BE2C (cell line): ENCODE results near the gene DHFR2.

Experiments
- DNase-seq: peaks from one replicate; pipeline ENCODE4 v3.0.0-alpha.2; 2020
- H3K27me3 ChIP-seq: fragments of 250-450 bp; sonication (Bioruptor Pico); 2 replicates; pipeline ENCODE4 v1.5.1; 2020; ENCODE audit warnings: mild to moderate bottlenecking
- H3K36me3 ChIP-seq: fragments of 250-450 bp; sonication (Bioruptor Pico); 2 replicates; pipeline ENCODE4 v1.5.1; 2020; ENCODE audit warnings: mild to moderate bottlenecking
- H3K4me1 ChIP-seq: fragments of 250-450 bp; sonication (Bioruptor Pico); 2 replicates; pipeline ENCODE4 v1.5.1; 2020
- H3K4me3 ChIP-seq: 2 replicates; pipeline ENCODE4 v1.5.1; 2011; ENCODE audit warnings: low read depth, low read length
- H3K9me3 ChIP-seq: fragments of 250-450 bp; sonication (Bioruptor Pico); 2 replicates; pipeline ENCODE4 v1.5.1; 2020
- CTCF ChIP-seq: IDR thresholded peaks from 2 replicates; pipeline ENCODE4 v1.5.1; 2012; ENCODE audit warnings: mild to moderate bottlenecking, low read depth, low read length

Gene DHFR2

GRCh38 chr3:94043285-94043684 is 19.4 kb downstream of the DHFR2 start:
- TF ChIP-seq CTCF: no peak
- Histone ChIP-seq H3K4me1 (no peaks in the 10 kb centered on the region), H3K27me3 (no peaks in the 10 kb centered on the region), H3K9me3 (no peaks in the 10 kb centered on the region), H3K36me3 (no peaks in the 10 kb centered on the region), H3K4me3 (no peak overlapping the region)
- DNase-seq: no peak

GRCh38 chr3:94036909-94037507 is 25.7 kb downstream of the DHFR2 start:
- Histone ChIP-seq H3K36me3 (no peaks in the 10 kb centered on the region; the same call in 1 of the 2 replicates), H3K9me3 (no peaks in the 10 kb centered on the region), H3K4me3 (no peak overlapping the region), H3K4me1 (no peaks in the 10 kb centered on the region), H3K27me3 (no peaks in the 10 kb centered on the region)
- peak; percentile 15 for DNase-seq
- peak; percentile 74 for TF ChIP-seq CTCF

- no peak for TF ChIP-seq CTCF
- Histone ChIP-seq H3K9me3 (no peaks in the 10 kb centered on the region), H3K4me3 (no peak within 1 kb of the TSS), H3K27me3 (no peaks in the 10 kb centered on the region), H3K4me1 (no peaks in the 10 kb centered on the region), H3K36me3 (no peaks in the 10 kb centered on the region)
- DNase-seq: no peak
Observed at GRCh38 chr3:94028093-94028837, 34.5 kb downstream of the DHFR2 start, which contains the start of gene STX19. Gene STX19, minus strand, starts transcription at chr3:94028597. Its CDS starts 13,328 bp downstream, at chr3:94015269.

GRCh38 chr3:94026623-94027022 is 36.1 kb downstream of the DHFR2 start:
- no peaks in the 10 kb centered on the region for H3K4me1 ChIP-seq
- no peaks in the 10 kb centered on the region for H3K9me3 ChIP-seq
- no peak for TF ChIP-seq CTCF
- no peak overlapping the region for H3K4me3 ChIP-seq
- H3K27me3 ChIP-seq: no peaks in the 10 kb centered on the region
- no peaks in the 10 kb centered on the region for H3K36me3 ChIP-seq
- DNase-seq: no peak

GRCh38 chr3:94024385-94024784 is 38.3 kb downstream of the DHFR2 start:
- H3K9me3 ChIP-seq: no peaks in the 10 kb centered on the region
- H3K27me3 ChIP-seq: no peaks in the 10 kb centered on the region
- no peaks in the 10 kb centered on the region for H3K36me3 ChIP-seq
- TF ChIP-seq CTCF: no peak
- H3K4me1 ChIP-seq: no peaks in the 10 kb centered on the region
- no peak overlapping the region for H3K4me3 ChIP-seq
- DNase-seq: no peak

- Histone ChIP-seq H3K9me3 (no peaks in the 10 kb centered on the region), H3K4me3 (no peak overlapping the region), H3K4me1 (no peaks in the 10 kb centered on the region; the same call in 1 of the 2 replicates), H3K27me3 (no peaks in the 10 kb centered on the region), H3K36me3 (no peaks in the 10 kb centered on the region)
- TF ChIP-seq CTCF: no peak
- DNase-seq: no peak
Observed at GRCh38 chr3:94020293-94020692, 42.4 kb downstream of the DHFR2 start.
